Measurements from ENCODE around the gene F10.

The F10 gene

GRCh38 chr13:113137691-113138298 lies 15.2 kb downstream of the F10 start:
- no peak for TF ChIP-seq CTCF (IDR thresholded peaks at IDR 0.05; ENCODE audit: borderline replicate concordance, insufficient read depth, low read depth, low read length)
- H3K4me3 ChIP-seq (ENCODE audit: low read depth, low read length) = no peak overlapping the region

- TF ChIP-seq CTCF (IDR thresholded peaks at IDR 0.05; ENCODE audit: borderline replicate concordance, insufficient read depth, low read depth, low read length) = no peak
- no peak overlapping the region for H3K4me3 ChIP-seq (ENCODE audit: low read depth, low read length)
Measured at GRCh38 chr13:113138792-113139551, 16.4 kb downstream of the F10 start.

GRCh38 chr13:113139577-113139976 lies 17.0 kb downstream of the F10 start:
- no peak for TF ChIP-seq CTCF (IDR thresholded peaks at IDR 0.05; ENCODE audit: borderline replicate concordance, insufficient read depth, low read depth, low read length)
- no peak overlapping the region for H3K4me3 ChIP-seq (ENCODE audit: low read depth, low read length)

- no peak overlapping the region for H3K4me3 ChIP-seq (ENCODE audit: low read depth, low read length)
- no peak for TF ChIP-seq CTCF (IDR thresholded peaks at IDR 0.05; ENCODE audit: borderline replicate concordance, insufficient read depth, low read depth, low read length)
Measured at GRCh38 chr13:113140677-113141600, 18.3 kb downstream of the F10 start.

- TF ChIP-seq CTCF (IDR thresholded peaks at IDR 0.05; ENCODE audit: borderline replicate concordance, insufficient read depth, low read depth, low read length) = no peak
- H3K4me3 ChIP-seq (ENCODE audit: low read depth, low read length) = no peak overlapping the region
Measured at GRCh38 chr13:113141601-113141970, 19.0 kb downstream of the F10 start.

- no peak overlapping the region for H3K4me3 ChIP-seq (ENCODE audit: low read depth, low read length)
- TF ChIP-seq CTCF (IDR thresholded peaks at IDR 0.05; ENCODE audit: borderline replicate concordance, insufficient read depth, low read depth, low read length) = no peak
Measured at GRCh38 chr13:113142876-113143275, 20.3 kb downstream of the F10 start.
